ENCODE data around the gene SEMA3C.

Gene SEMA3C

GRCh38 chr7:80851896-80852476 lies 66.9 kb downstream of the SEMA3C start:
- DNase-seq (ENCODE audit: low read depth, low spot score): peak; percentile 37

- DNase-seq (ENCODE audit: low read depth, low spot score): no peak
These were observed 70.0 kb downstream of the SEMA3C start for GRCh38 chr7:80848841-80849240.

GRCh38 chr7:80847895-80848294 lies 71.0 kb downstream of the SEMA3C start:
- DNase-seq (ENCODE audit: low read depth, low spot score): no peak

GRCh38 chr7:80847027-80847426 lies 71.8 kb downstream of the SEMA3C start:
- no peak for DNase-seq (ENCODE audit: low read depth, low spot score)

- DNase-seq (ENCODE audit: low read depth, low spot score): peak; percentile 95
These were observed 73.9 kb downstream of the SEMA3C start for GRCh38 chr7:80844916-80845315.

GRCh38 chr7:80843018-80843677 lies 75.7 kb downstream of the SEMA3C start:
- DNase-seq (ENCODE audit: low read depth, low spot score): no peak

- no peak for DNase-seq (ENCODE audit: low read depth, low spot score)
These were observed 76.6 kb downstream of the SEMA3C start for GRCh38 chr7:80842022-80842790.

GRCh38 chr7:80841423-80841955 lies 77.4 kb downstream of the SEMA3C start:
- peak; percentile 49 for DNase-seq (ENCODE audit: low read depth, low spot score)

- no peak for DNase-seq (ENCODE audit: low read depth, low spot score)
These were observed 78.2 kb downstream of the SEMA3C start for GRCh38 chr7:80840681-80841080.

GRCh38 chr7:80839855-80840254 lies 79.0 kb downstream of the SEMA3C start:
- no peak for DNase-seq (ENCODE audit: low read depth, low spot score)

- no peak for DNase-seq (ENCODE audit: low read depth, low spot score)
These were observed 80.2 kb downstream of the SEMA3C start for GRCh38 chr7:80838643-80839042.

GRCh38 chr7:80837345-80837744 lies 81.5 kb downstream of the SEMA3C start:
- DNase-seq (ENCODE audit: low read depth, low spot score): no peak

GRCh38 chr7:80835251-80835650 lies 83.6 kb downstream of the SEMA3C start:
- no peak for DNase-seq (ENCODE audit: low read depth, low spot score)

- DNase-seq (ENCODE audit: low read depth, low spot score): no peak
These were observed 85.3 kb downstream of the SEMA3C start for GRCh38 chr7:80833289-80834268.

- DNase-seq (ENCODE audit: low read depth, low spot score): no peak
These were observed 86.8 kb downstream of the SEMA3C start for GRCh38 chr7:80832006-80832405.

GRCh38 chr7:80830584-80831285 lies 88.1 kb downstream of the SEMA3C start:
- no peak for DNase-seq (ENCODE audit: low read depth, low spot score)

- DNase-seq (ENCODE audit: low read depth, low spot score): no peak
These were observed 88.8 kb downstream of the SEMA3C start for GRCh38 chr7:80830010-80830409.

GRCh38 chr7:80829527-80829926 lies 89.3 kb downstream of the SEMA3C start:
- no peak for DNase-seq (ENCODE audit: low read depth, low spot score)

GRCh38 chr7:80827239-80827633 lies 91.6 kb downstream of the SEMA3C start:
- no peak for DNase-seq (ENCODE audit: low read depth, low spot score)

GRCh38 chr7:80826520-80827238 lies 92.2 kb downstream of the SEMA3C start:
- no peak for DNase-seq (ENCODE audit: low read depth, low spot score)

All from smooth muscle cell of the brain vasculature (primary cell).